Panc1 (cell line): Measurements from ENCODE around the gene TMEM266.

Experiments used
- POLR2AphosphoS5 ChIP-seq: IDR thresholded peaks from 2 replicates; pipeline ENCODE4 v1.6.1; 2012; ENCODE audit warnings: mild to moderate bottlenecking, low read depth, low read length, moderate library complexity
- TCF7L2 ChIP-seq: IDR thresholded peaks from 2 replicates; pipeline ENCODE4 v1.6.1; 2011; ENCODE audit warnings: mild to moderate bottlenecking, low read depth, low read length, inconsistent platforms
- TF ChIP-seq, protein P1 (sequence below): fragments of 450-650 bp; IDR thresholded peaks from 2 replicates; pipeline ENCODE4 v1.5.1; 2017; ENCODE audit warnings: mild to moderate bottlenecking

DNA sequence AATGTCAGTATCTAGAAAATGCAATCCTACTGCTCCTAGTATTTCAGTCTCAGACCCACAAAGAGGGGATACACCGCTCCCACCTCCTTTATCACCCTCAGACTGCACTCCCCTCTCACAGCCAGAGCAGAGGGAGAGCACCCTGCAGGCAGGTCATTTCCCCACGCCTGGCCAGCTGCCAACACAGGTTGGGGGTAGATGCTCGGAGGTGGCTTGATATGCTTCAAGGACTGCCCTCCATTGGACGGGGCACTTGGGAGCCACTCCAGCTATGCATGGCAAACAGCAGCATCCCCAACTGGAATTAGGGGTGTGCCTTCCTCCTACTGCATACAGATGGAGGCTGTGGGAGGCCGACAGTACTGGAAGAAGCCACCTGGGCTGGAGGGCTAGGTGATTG is 41.9 kb downstream of the TMEM266 start:
- TF ChIP-seq TCF7L2 (no peak), POLR2AphosphoS5 (no peak)
- TF ChIP-seq, protein P1, sequence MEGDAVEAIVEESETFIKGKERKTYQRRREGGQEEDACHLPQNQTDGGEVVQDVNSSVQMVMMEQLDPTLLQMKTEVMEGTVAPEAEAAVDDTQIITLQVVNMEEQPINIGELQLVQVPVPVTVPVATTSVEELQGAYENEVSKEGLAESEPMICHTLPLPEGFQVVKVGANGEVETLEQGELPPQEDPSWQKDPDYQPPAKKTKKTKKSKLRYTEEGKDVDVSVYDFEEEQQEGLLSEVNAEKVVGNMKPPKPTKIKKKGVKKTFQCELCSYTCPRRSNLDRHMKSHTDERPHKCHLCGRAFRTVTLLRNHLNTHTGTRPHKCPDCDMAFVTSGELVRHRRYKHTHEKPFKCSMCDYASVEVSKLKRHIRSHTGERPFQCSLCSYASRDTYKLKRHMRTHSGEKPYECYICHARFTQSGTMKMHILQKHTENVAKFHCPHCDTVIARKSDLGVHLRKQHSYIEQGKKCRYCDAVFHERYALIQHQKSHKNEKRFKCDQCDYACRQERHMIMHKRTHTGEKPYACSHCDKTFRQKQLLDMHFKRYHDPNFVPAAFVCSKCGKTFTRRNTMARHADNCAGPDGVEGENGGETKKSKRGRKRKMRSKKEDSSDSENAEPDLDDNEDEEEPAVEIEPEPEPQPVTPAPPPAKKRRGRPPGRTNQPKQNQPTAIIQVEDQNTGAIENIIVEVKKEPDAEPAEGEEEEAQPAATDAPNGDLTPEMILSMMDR = no peak
